ENCODE data around the gene CRACR2B.
A peak's percentile ranks its signal among the peaks of the same experiment; 100 is the strongest.

The CRACR2B gene

DNA sequence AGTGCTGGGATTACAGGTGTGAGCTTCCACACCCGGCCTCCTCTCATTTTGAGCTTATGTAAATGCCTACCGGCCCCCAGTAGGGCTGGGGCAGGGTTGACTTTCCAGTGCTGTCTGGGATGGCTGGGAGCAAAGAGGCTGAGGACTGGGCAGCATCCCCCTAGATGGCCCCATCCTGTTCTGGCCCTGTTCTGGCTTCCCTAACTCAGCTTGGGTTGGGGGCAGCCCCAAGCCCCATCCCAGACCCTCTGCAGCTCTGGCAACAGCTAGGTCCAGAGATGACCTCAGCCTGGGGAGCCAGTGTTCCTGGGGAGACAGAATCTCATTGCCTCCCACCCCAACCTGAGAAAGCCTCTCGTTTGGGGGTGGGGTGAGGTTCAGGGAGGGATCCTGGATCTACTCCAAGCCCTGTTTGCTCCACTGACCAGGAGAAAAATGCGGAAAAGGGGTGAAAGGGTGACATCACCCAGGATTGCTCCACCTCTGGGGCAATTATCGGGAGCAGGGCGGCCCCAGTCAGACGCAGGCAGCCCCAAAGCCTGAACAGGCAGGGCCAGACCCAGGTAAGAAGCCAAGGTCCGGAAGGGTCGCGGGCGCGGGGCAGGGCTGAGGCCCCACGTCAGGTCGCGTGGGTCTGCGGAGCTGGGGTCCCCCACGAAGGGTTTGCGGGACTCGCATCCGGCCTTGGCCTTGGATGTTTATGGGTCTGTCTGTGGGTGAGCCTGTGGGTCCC lies 9.2 kb upstream of the CRACR2B start, which contains the start of gene PNPLA2:
Gene PNPLA2, plus strand, starts transcription at position 519 of the 733 bp plus-strand sequence. CDS start 805 bp downstream, outside the sequence.
- TF ChIP-seq, protein P1, sequence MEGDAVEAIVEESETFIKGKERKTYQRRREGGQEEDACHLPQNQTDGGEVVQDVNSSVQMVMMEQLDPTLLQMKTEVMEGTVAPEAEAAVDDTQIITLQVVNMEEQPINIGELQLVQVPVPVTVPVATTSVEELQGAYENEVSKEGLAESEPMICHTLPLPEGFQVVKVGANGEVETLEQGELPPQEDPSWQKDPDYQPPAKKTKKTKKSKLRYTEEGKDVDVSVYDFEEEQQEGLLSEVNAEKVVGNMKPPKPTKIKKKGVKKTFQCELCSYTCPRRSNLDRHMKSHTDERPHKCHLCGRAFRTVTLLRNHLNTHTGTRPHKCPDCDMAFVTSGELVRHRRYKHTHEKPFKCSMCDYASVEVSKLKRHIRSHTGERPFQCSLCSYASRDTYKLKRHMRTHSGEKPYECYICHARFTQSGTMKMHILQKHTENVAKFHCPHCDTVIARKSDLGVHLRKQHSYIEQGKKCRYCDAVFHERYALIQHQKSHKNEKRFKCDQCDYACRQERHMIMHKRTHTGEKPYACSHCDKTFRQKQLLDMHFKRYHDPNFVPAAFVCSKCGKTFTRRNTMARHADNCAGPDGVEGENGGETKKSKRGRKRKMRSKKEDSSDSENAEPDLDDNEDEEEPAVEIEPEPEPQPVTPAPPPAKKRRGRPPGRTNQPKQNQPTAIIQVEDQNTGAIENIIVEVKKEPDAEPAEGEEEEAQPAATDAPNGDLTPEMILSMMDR (IDR thresholded peaks at IDR 0.05; ENCODE audit: control extremely low read depth, extremely low read depth, low read depth, missing control alignments): no peak
- no peak for DNase-seq (ENCODE audit: extremely low spot score)
- ChIA-PET CTCF (interaction anchor here (1.0 to 2.7 kb wide), 6 partner anchors 7 to 24 kb away, joined by 3 to 11 read pairs (median 6); partner anchors contain the start of genes CD151, CRACR2B, POLR2L and TSPAN4), POLR2A (interaction anchor here (0.6 to 2.4 kb wide), 14 partner anchors 8 to 312 kb away, joined by 3 to 35 read pairs (median 4); partner anchors contain the start of genes CD151, CRACR2B, HRAS and RNH1)

GRCh38 chr11:819129-819931 lies 8.4 kb upstream of the CRACR2B start:
- ChIA-PET POLR2A (interaction anchor here (0.6 to 2.4 kb wide), 16 partner anchors 9 to 313 kb away, joined by 3 to 35 read pairs (median 4); partner anchors contain the start of genes CD151, CEND1, CRACR2B and HRAS), CTCF (interaction anchor here (1.0 to 2.7 kb wide), 6 partner anchors 8 to 23 kb away, joined by 3 to 11 read pairs (median 6); partner anchors contain the start of genes CD151, CRACR2B, POLR2L and TSPAN4)
- TF ChIP-seq, protein P1 (IDR thresholded peaks at IDR 0.05; ENCODE audit: control extremely low read depth, extremely low read depth, low read depth, missing control alignments): no peak
- DNase-seq (ENCODE audit: extremely low spot score): peak; percentile 94

DNA sequence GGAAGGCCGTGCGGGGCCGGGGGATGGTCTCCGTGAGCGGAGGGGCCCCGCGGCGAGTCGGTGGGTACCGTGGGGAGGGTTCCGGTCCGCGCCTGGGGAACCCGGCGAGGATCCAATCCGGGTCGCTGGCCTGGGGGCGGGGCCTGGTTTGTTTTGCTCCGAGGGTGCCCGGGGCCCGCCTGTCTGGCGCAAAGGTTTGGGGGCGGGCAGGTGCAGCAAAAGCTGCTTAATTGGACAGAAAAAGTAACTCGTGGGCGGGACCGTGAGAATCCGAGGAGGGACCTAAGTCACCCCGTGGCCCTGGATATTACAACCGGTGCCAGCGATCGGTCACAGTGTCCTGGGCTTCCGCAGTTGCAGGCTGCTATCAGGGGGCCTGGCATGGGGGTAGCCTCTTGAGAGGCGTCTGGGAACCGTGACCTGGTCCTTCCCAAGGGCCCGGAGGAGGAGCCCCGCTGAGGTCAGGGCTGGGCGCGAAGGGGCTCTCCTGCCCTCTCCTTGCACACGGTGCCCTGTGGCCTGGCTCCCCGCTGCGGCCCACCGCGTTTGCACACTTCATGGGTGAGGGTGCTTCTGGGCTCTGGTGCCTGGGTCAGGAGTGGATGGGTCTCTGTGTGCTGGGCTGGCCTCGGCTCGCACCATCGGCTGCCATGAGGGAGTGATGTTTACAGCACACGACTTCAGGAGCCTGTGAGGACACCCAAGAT lies 7.6 kb upstream of the CRACR2B start:
- TF ChIP-seq, protein P1 (IDR thresholded peaks at IDR 0.05; ENCODE audit: control extremely low read depth, extremely low read depth, low read depth, missing control alignments): no peak
- CTCF ChIA-PET: interaction anchor here (1.8 to 2.7 kb wide), 3 partner anchors 8 to 21 kb away, joined by 6 to 11 read pairs (median 8); partner anchors contain the start of gene CRACR2B
- POLR2A ChIA-PET: interaction anchor here (0.9 to 2.4 kb wide), 7 partner anchors 11 to 125 kb away, joined by 3 to 35 read pairs (median 4); partner anchors contain the start of genes CD151, CEND1, CRACR2B and RPLP2
- peak; percentile 89 for DNase-seq (ENCODE audit: extremely low spot score)

DNA sequence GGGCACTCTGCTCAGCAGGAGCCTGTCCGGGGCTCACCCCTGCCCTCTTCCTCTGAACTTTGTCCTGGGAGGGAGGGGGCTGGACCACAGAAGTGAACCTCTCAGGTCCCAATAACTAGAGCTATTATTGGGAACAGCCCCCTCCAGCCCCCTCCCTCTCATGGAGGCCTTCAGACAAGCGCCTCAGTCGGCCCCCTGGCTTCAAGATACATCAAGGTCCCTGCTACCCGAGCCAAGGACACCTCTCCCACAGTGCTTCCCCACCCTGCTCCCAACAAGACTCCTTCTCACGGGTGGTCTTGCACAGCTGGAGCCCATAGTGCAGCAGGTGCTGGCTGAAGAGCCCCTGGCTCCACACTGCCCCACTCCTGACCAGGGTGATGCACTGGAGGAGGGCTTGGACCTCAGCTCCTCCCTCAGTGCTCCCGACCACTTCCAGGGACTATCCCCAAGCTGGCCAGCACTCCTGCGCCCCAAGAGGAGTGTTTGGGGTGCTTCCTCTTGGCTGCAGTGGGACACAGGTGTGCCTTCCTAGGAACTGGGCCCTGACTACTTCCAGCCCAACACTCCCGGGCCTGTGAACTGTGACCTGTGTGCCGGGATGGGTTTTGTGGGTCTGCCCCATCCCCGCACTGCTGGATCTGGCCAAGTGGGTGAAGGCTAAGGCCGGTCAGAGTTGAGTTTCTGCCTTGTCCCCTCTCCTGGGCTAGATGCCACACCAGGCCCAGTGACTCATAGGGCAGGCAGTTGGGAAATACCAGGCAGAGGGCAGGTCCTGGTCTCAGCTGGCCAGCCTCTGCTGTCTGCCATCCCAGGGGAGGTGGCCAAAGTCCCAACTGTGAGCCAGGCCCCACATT lies 6.8 kb upstream of the CRACR2B start:
- ChIA-PET CTCF (interaction anchor here (2.2 to 2.7 kb wide), 2 partner anchors 8 to 10 kb away, joined by 8 to 11 read pairs; partner anchors contain the start of gene CRACR2B), POLR2A (interaction anchor here (1.8 to 2.4 kb wide), 3 partner anchors 10 to 24 kb away, joined by 4 to 35 read pairs (median 13); partner anchors contain the start of genes CD151, CRACR2B and RPLP2)
- TF ChIP-seq, protein P1 (IDR thresholded peaks at IDR 0.05; ENCODE audit: control extremely low read depth, extremely low read depth, low read depth, missing control alignments): no peak
- DNase-seq (ENCODE audit: extremely low spot score): no peak

GRCh38 chr11:821512-822371 lies 6.0 kb upstream of the CRACR2B start:
- TF ChIP-seq, protein P1 (IDR thresholded peaks at IDR 0.05; ENCODE audit: control extremely low read depth, extremely low read depth, low read depth, missing control alignments): no peak
- ChIA-PET POLR2A (interaction anchor here (0.6 kb wide), 1 partner anchor 26 kb away, joined by 5 read pairs; no protein-coding TSS in a partner anchor), CTCF (no interaction called here)
- no peak for DNase-seq (ENCODE audit: extremely low spot score)

All from GM10248 (cell line).